Astrocyte of the cerebellum (primary cell): Measurements from ENCODE around the gene TRIM17.
A peak's percentile ranks its signal among the peaks of the same experiment; 100 is the strongest.

ENCODE experiments used
- DNase-seq: peaks from one replicate; pipeline ENCODE4 v3.0.0-alpha.2; 2011; ENCODE audit warnings: low read depth
- H3K4me3 ChIP-seq: 2 replicates; pipeline ENCODE4 v1.5.1; 2011; ENCODE audit warnings: mild to moderate bottlenecking, low read depth, low read length, moderate library complexity
- in situ Hi-C: cut with HindIII; loops from 2 replicates; pipeline ENCODE4 v1.10.0; 2017; ENCODE audit warnings: low sequenced_read_pairs
- TF ChIP-seq, protein P1 (sequence below): IDR thresholded peaks from 2 replicates; pipeline ENCODE4 v1.5.1; 2012; ENCODE audit warnings: low read length, low read depth, moderate library complexity, mild to moderate bottlenecking; ENCODE audit errors: missing control alignments

TRIM17 gene

DNA sequence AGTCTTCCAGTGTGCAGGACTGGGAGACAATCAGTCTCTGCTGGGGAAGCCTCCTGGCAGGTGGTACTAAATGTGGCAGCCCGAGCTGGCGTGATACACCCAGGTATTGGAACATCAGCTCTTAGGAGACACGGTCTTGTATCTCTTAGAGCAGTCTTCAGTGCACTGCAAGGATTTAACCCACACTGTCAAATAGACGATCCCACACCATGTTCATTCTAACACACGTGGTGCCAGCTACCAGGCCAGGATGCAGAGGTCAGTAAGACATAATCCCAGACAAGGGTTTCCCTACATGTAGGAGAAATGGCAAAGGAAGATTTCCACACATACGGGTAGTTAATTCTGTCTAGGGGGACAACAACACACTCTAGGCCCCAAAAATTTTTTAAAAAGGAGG, 18.7 kb downstream of the TRIM17 start:
- in situ Hi-C loops = no loop called here
- TF ChIP-seq, protein P1, sequence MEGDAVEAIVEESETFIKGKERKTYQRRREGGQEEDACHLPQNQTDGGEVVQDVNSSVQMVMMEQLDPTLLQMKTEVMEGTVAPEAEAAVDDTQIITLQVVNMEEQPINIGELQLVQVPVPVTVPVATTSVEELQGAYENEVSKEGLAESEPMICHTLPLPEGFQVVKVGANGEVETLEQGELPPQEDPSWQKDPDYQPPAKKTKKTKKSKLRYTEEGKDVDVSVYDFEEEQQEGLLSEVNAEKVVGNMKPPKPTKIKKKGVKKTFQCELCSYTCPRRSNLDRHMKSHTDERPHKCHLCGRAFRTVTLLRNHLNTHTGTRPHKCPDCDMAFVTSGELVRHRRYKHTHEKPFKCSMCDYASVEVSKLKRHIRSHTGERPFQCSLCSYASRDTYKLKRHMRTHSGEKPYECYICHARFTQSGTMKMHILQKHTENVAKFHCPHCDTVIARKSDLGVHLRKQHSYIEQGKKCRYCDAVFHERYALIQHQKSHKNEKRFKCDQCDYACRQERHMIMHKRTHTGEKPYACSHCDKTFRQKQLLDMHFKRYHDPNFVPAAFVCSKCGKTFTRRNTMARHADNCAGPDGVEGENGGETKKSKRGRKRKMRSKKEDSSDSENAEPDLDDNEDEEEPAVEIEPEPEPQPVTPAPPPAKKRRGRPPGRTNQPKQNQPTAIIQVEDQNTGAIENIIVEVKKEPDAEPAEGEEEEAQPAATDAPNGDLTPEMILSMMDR = no peak
- H3K4me3 ChIP-seq = no peak overlapping the region
- no peak for DNase-seq

DNA sequence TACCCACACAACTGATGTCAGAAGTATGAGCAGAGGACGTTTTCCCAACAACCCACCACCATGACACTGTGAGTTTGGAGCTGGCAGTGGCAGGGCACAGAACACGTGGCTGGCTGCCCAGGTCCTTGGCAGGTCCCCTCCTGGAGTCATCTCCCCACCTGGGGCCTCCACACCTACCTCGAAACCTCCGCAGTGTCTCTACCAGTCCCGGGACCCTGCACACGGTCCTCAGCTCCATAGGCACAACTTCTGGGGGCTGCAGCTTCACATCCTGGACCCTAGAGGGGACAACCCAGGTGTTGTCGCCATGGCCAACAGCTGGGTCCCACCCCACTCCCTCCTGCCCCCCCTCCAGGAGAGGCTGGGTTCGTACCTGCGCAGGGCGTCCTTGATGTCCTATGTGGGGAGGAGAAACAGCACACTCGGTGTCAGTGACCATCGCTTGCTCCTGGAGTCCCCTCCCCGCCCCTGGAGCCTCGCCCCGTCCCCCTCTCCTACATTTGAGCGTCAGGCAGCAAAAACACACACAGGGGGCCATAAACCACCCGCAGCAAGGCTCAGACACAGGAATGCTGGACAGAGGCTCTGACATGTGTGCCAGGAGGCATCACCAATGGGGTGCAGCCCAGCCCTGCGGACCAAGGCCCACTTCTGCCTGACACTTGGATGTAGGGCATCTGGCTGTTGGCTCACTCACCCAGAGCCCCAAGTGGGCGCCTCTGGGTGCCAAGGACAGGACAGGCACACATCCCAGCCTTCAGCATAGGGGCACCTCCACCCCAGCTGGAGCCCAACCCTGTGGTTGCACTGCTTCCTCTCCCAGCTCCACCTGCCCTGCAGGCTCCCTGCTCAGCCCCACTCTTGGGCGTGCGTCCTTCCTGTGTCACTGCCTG, 19.6 kb downstream of the TRIM17 start:
- in situ Hi-C loops = no loop called here
- no peak for DNase-seq
- no peak overlapping the region for H3K4me3 ChIP-seq
- TF ChIP-seq, protein P1 = no peak

DNA sequence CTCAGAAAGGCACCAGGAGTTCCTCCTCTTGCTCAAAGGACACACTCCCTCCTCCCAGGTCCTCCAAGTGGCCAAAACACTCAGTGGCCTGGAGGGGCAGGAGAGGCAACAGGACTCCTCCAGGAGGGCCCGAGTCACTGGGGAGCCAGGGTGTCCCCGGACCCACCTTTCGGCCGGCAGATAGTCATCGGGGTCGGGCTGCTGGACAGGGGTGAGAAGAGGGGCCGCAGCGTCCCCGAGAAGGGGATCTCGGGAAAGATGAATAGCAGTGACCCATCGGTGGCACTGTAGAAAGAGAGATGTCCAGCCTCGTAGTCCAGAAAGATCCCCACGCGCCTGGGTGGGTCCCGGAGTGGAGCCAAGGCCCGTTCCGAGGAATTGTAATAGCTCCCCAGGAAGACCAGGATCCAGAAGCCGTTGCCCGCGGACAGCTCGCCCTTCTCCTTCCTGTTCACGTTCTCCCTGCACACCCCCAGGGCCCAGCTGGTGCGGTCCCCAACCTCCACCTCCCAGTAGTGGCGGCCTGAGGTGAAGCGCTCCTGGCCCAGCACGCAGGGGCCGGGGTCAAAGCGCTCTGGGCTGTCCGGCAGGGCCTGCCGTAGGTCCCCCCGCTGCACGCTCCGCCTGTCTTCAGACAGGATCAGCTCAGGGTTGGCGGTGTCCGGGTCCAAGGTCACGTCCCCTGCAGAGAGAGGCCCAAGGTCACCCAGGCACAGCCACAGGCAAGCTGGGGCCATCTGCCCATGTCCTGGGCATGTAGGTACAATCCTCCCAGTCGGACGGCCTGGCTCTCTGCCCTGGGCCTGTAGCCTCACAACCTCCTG, 21.9 kb downstream of the TRIM17 start:
- in situ Hi-C loops = no loop called here

GRCh38 chr1:228393811-228394570, 22.7 kb downstream of the TRIM17 start:
- no peak for DNase-seq
- TF ChIP-seq, protein P1 = no peak
- in situ Hi-C loops = no loop called here
- H3K4me3 ChIP-seq = no peak overlapping the region

More for the DNA sequence above, 21.9 kb downstream of the TRIM17 start:
- DNase-seq = no peak
- H3K4me3 ChIP-seq = no peak overlapping the region
- TF ChIP-seq, protein P1 = no peak

DNA sequence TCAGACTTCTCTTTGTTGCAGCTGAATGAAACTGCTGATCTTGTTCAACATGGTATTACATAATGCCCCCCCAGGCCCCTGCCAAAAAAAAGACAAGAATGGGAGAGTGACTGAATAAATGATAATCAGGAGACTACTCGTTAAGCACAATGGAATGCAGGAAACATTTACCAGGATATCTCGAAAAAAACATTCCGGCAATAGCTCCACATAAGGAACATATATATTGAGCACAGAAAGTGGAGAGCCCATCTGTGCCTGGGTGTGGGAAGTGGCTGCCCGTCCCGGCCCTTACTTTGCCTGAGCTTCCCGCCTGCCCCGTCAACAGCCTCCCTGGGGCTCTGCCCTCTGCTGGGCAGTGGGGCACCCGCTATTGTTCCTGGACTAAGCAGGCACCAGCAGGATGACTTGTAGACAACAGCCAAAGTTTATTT, 23.4 kb downstream of the TRIM17 start:
- DNase-seq = no peak
- in situ Hi-C loops = no loop called here
- TF ChIP-seq, protein P1 = peak; percentile 51
- no peak overlapping the region for H3K4me3 ChIP-seq

DNA sequence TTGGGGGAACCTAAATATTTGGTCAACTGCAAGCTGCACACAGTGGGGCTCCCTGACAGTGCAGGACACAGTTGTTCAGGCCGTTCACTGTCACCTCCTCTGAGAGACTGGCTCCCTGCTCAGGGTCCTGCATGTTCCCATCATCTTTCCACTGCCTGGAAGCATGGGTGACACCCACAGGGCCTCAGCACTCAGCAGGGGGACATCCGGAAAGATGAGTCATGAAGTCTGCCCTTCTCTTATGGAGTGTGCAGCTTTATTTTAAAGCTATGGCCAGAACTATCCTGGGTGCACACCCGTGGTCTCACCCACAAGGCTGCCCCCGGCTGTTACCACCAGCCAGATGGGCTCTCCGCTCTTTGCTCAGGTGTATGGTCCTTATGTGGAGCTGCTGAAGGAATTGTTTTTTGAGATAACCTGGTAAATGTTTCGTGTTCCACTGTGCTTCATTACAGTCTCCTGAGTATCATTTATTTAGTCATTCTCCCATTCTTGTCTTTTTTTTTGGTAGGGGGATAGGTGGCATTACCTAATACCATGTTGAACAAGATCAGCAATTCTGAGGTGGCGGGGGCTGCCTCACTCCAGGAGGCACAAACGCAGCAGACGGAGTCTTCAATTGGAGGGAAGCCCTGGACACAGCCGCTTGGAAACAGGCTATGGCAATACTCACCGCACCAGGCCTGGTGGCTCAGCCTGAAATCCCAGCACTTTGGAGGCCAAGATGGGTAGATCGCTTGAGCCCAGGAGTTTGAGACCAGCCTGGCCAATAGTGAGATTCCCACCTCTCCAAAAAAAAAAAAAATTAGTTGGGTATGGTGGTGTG, 24.3 kb downstream of the TRIM17 start:
- H3K4me3 ChIP-seq = no peak overlapping the region
- in situ Hi-C loops = no loop called here
- no peak for DNase-seq
- TF ChIP-seq, protein P1 = no peak
